ENCODE data around the gene SHCBP1L. TPM values are rescaled to one million over a fixed set of nuclear protein-coding genes. Genes with fewer than 3 reads are reported as not detected.

Gene SHCBP1L
- total RNA-seq, 3 donors from 2014 or later: not detected

- H3K9me3 Mint-ChIP-seq: no peaks in the 10 kb centered on the region
- DNase-seq (no peak), ATAC-seq (peak; percentile 42 to 66)
- H3K27me3 Mint-ChIP-seq (ENCODE audit: low read depth): no peaks in the 10 kb centered on the region
- H3K4me3 Mint-ChIP-seq: no peak overlapping the region
- H3K4me1 Mint-ChIP-seq (ENCODE audit: low read depth): peaks cover 18% of the 10 kb centered on the region
- H3K36me3 Mint-ChIP-seq (ENCODE audit: insufficient read depth): peaks cover 45% of the 10 kb centered on the region
Measured at GRCh38 chr1:182889997-182890396, 63.0 kb downstream of the SHCBP1L start.

DNA sequence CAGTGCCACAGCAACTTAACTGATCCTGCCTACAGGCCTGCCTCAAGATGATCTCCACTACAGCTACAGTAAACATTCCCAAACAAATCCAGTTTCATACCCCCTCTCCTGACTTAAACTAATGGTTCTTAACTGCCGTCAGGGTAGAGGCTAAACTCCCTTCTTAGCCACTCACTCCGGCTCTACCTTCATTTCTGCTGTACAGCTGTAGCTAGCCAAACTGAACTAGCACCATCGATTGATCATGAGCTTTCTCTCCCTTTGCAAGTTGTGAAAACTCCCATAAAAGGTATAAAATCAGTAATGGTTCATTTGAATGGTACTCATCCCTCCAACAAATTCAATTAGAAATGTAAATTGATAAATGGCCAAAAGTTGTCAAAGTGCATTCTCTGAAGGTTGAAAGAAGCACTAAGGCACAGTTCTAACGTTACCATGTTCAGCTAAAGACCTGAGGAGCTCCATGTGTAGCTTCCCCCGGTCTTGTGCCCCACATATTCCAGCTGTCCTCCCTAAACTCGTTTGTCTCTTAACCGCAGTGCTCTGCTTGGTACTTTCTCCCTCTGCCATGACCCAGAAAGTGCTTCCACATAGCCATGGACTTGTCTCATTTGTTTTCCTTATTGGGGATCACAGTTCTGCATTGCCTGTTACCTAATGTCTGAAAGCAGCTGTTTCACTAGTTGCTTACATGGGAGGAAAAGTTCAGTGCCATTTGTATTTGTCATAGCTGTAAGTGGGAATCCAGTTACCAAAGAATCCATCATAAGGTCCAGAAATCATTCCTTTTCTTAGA is 64.0 kb downstream of the SHCBP1L start:
- no peaks in the 10 kb centered on the region for H3K9me3 Mint-ChIP-seq
- DNase-seq: no peak
- H3K4me1 Mint-ChIP-seq (ENCODE audit: low read depth): peaks cover 18% of the 10 kb centered on the region
- H3K4me3 Mint-ChIP-seq: no peak overlapping the region
- H3K36me3 Mint-ChIP-seq (ENCODE audit: insufficient read depth): peaks cover 51% of the 10 kb centered on the region
- H3K27me3 Mint-ChIP-seq (ENCODE audit: low read depth): no peaks in the 10 kb centered on the region
- no peak for ATAC-seq

GRCh38 chr1:182886985-182887384 is 66.0 kb downstream of the SHCBP1L start:
- no peak overlapping the region for H3K4me3 Mint-ChIP-seq
- no peaks in the 10 kb centered on the region for H3K9me3 Mint-ChIP-seq
- DNase-seq (no peak), ATAC-seq (no peak)
- H3K36me3 Mint-ChIP-seq (ENCODE audit: insufficient read depth): peaks cover 63% of the 10 kb centered on the region
- H3K4me1 Mint-ChIP-seq (ENCODE audit: low read depth): peaks cover 18% of the 10 kb centered on the region
- no peaks in the 10 kb centered on the region for H3K27me3 Mint-ChIP-seq (ENCODE audit: low read depth)

- Mint-ChIP-seq H3K9me3 (no peaks in the 10 kb centered on the region), H3K27me3 (ENCODE audit: low read depth) (no peaks in the 10 kb centered on the region), H3K36me3 (ENCODE audit: insufficient read depth) (peaks cover 71% of the 10 kb centered on the region), H3K4me3 (no peak overlapping the region), H3K4me1 (ENCODE audit: low read depth) (peaks cover 18% of the 10 kb centered on the region)
- DNase-seq: no peak
- no peak for ATAC-seq
Measured at GRCh38 chr1:182885591-182885990, 67.4 kb downstream of the SHCBP1L start.

GRCh38 chr1:182884872-182885271 is 68.1 kb downstream of the SHCBP1L start:
- Mint-ChIP-seq H3K9me3 (no peaks in the 10 kb centered on the region), H3K27me3 (ENCODE audit: low read depth) (no peaks in the 10 kb centered on the region), H3K36me3 (ENCODE audit: insufficient read depth) (peaks cover 72% of the 10 kb centered on the region), H3K4me3 (no peak overlapping the region), H3K4me1 (ENCODE audit: low read depth) (peaks cover 12% of the 10 kb centered on the region)
- ATAC-seq (no peak), DNase-seq (no peak)

- no peaks in the 10 kb centered on the region for H3K27me3 Mint-ChIP-seq (ENCODE audit: low read depth)
- ATAC-seq (peak; percentile 46 to 62), DNase-seq (no peak)
- no peak overlapping the region for H3K4me3 Mint-ChIP-seq
- H3K4me1 Mint-ChIP-seq (ENCODE audit: low read depth): peaks cover 6% of the 10 kb centered on the region
- H3K9me3 Mint-ChIP-seq: no peaks in the 10 kb centered on the region
- peaks cover 76% of the 10 kb centered on the region for H3K36me3 Mint-ChIP-seq (ENCODE audit: insufficient read depth)
Measured at GRCh38 chr1:182877842-182878241, 75.1 kb downstream of the SHCBP1L start.

- no peaks in the 10 kb centered on the region for H3K27me3 Mint-ChIP-seq (ENCODE audit: low read depth)
- DNase-seq: no peak
- no peak overlapping the region for H3K4me3 Mint-ChIP-seq
- H3K9me3 Mint-ChIP-seq: no peaks in the 10 kb centered on the region
- peaks cover 7% of the 10 kb centered on the region for H3K4me1 Mint-ChIP-seq (ENCODE audit: low read depth)
- no peak for ATAC-seq
- peaks cover 75% of the 10 kb centered on the region for H3K36me3 Mint-ChIP-seq (ENCODE audit: insufficient read depth)
Measured at GRCh38 chr1:182877331-182877730, 75.6 kb downstream of the SHCBP1L start.

GRCh38 chr1:182875889-182876288 is 77.1 kb downstream of the SHCBP1L start:
- peaks cover 72% of the 10 kb centered on the region for H3K36me3 Mint-ChIP-seq (ENCODE audit: insufficient read depth)
- H3K4me3 Mint-ChIP-seq: no peak overlapping the region
- no peak for ATAC-seq
- H3K27me3 Mint-ChIP-seq (ENCODE audit: low read depth): no peaks in the 10 kb centered on the region
- DNase-seq: no peak
- peaks cover 8% of the 10 kb centered on the region for H3K4me1 Mint-ChIP-seq (ENCODE audit: low read depth)
- no peaks in the 10 kb centered on the region for H3K9me3 Mint-ChIP-seq

- DNase-seq (no peak), ATAC-seq (no peak)
- Mint-ChIP-seq H3K36me3 (ENCODE audit: insufficient read depth) (peaks cover 62% of the 10 kb centered on the region), H3K27me3 (ENCODE audit: low read depth) (no peaks in the 10 kb centered on the region), H3K4me1 (ENCODE audit: low read depth) (peaks cover 7% of the 10 kb centered on the region), H3K9me3 (no peaks in the 10 kb centered on the region), H3K4me3 (no peak overlapping the region)
Measured at GRCh38 chr1:182872881-182873280, 80.1 kb downstream of the SHCBP1L start.

DNA sequence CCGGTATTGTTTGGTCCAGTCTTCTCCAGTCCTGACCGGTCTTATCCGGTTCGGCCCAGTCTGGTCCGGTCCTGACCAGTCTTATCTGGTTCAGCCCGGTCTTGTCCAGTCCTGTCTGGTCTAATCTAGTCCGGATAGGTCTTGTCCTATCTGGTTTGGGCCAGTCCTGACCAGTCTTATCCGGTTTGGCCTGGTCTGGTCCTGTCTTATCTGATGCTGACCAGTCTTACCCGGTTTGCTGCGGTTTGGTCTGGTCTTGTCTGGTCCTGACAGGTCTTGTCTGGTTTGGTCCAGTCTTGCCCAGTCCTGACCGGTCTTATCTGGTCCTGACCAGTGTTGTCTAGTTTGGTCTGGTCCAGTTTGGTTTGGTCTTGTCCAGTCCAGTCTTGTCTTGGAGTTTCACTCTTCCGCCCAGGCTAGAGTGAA is 83.7 kb downstream of the SHCBP1L start:
- Mint-ChIP-seq H3K27me3 (ENCODE audit: low read depth) (no peaks in the 10 kb centered on the region), H3K9me3 (no peaks in the 10 kb centered on the region), H3K4me3 (no peak overlapping the region), H3K4me1 (ENCODE audit: low read depth) (peaks cover 16% of the 10 kb centered on the region), H3K36me3 (ENCODE audit: insufficient read depth) (peaks cover 67% of the 10 kb centered on the region)
- no peak for DNase-seq
- no peak for ATAC-seq

DNA sequence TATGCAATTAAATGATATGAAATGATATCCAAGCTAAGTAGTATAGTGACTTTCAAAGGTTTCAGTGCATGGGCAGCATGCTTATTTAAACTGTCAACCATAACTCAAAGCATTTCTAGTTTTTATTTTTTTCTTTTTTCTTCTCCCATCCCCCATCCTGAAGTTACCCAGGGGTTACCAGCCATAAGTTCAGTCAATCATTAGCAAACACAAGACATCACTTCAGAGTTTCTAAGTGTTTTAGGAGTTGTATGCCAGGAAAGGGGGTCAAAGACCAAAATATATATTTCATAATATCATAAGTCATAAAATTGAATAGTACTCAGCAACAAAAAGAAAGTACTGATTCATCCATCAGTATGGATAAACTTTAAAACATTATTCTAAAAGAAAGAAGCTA is 85.1 kb downstream of the SHCBP1L start:
- Mint-ChIP-seq H3K9me3 (no peaks in the 10 kb centered on the region), H3K27me3 (ENCODE audit: low read depth) (no peaks in the 10 kb centered on the region), H3K36me3 (ENCODE audit: insufficient read depth) (peaks cover 56% of the 10 kb centered on the region), H3K4me3 (no peak overlapping the region), H3K4me1 (ENCODE audit: low read depth) (peaks cover 16% of the 10 kb centered on the region)
- DNase-seq: no peak
- ATAC-seq: no peak

DNA sequence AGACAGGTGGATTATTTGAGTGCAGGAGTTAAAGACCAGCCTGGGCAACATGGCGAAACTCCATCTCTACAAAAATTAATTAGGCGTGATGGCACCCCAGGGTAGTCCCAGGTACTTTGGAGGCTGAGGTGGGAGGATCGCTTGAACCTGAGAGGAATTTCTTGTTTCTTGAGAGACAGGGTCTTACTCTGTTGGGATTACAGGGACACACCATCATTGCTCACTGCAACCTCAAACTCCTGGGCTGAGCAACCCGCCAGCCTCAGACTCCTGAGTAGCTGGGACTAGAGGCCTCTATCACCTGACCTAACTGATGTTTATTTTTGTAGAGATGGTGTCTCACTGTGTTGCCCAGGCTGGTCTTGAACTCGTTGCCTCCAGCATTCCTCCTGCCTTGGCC is 89.0 kb downstream of the SHCBP1L start:
- Mint-ChIP-seq H3K27me3 (ENCODE audit: low read depth) (no peaks in the 10 kb centered on the region), H3K4me3 (no peak overlapping the region), H3K4me1 (ENCODE audit: low read depth) (peaks cover 29% of the 10 kb centered on the region), H3K36me3 (ENCODE audit: insufficient read depth) (peaks cover 61% of the 10 kb centered on the region), H3K9me3 (no peaks in the 10 kb centered on the region)
- ATAC-seq (no peak), DNase-seq (no peak)

DNA sequence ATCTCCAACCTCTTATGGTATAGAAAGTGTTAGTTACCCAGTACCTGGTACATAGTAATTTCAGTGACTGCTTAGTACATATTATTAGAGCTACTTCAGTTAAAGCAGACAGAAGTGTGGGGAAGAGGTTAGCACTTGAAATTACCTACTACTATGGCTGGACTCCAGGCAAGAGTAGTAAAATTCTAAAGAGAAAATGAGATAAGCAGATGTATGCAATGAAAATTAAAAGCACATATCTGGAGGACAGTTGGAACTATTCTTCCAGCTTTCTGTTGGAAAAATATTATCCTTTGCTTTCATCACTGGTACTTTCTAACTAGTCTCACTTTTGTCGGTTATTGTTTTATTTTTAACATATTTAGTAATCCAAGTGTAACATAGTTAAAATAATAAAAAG is 90.1 kb downstream of the SHCBP1L start:
- ATAC-seq (no peak), DNase-seq (no peak)
- Mint-ChIP-seq H3K4me3 (no peak overlapping the region), H3K9me3 (no peaks in the 10 kb centered on the region), H3K36me3 (ENCODE audit: insufficient read depth) (peaks cover 69% of the 10 kb centered on the region), H3K4me1 (ENCODE audit: low read depth) (peaks cover 32% of the 10 kb centered on the region), H3K27me3 (ENCODE audit: low read depth) (no peaks in the 10 kb centered on the region)

DNA sequence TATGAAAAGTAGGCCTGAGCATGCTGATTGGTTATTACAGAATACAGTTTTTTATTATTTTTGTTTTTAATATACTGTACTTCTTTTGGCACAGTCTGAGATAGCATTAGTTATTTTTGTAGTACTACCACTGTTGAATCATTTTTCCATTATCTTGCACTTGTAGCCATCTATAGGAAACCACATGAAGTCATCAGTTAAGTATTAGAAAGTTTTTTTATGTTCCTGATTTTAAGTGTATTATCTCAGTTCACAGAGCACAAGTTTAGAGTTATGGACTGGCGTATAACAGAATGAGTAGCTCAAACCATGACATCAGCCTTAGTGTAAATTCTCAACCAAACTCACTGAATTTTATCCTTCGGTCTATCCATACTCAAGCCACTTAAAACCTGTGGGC is 91.0 kb downstream of the SHCBP1L start:
- Mint-ChIP-seq H3K9me3 (no peaks in the 10 kb centered on the region), H3K27me3 (ENCODE audit: low read depth) (no peaks in the 10 kb centered on the region), H3K36me3 (ENCODE audit: insufficient read depth) (peaks cover 70% of the 10 kb centered on the region), H3K4me1 (ENCODE audit: low read depth) (peaks cover 32% of the 10 kb centered on the region), H3K4me3 (no peak overlapping the region)
- no peak for DNase-seq
- ATAC-seq: peak; percentile 62 to 75

DNA sequence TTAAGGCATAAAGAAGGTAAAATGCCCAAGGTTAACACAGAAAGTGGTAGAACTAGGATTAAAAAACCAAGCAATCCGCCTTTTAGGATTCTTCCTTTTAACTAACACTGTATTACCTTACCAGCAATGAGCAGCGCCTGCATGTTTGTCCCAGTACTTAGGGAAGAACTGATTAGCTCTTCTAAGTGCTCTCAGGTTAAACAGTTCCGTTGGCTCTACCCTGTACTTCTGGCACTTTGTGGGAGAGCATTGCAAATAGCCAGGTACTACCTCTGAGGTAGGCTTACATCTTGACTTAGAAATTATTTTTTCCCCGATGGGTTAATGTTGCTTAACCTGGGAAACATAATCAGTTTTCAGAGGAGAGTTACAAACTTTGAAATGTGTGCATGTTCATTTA is 92.3 kb downstream of the SHCBP1L start:
- Mint-ChIP-seq H3K27me3 (ENCODE audit: low read depth) (no peaks in the 10 kb centered on the region), H3K4me3 (no peak overlapping the region), H3K36me3 (ENCODE audit: insufficient read depth) (peaks cover 57% of the 10 kb centered on the region), H3K4me1 (ENCODE audit: low read depth) (peaks cover 23% of the 10 kb centered on the region), H3K9me3 (no peaks in the 10 kb centered on the region)
- ATAC-seq: no peak
- DNase-seq: no peak

Measured in activated T-cell treated with anti-CD3 and anti-CD28 coated beads, Interleukin-2, amount 50 U/mL, for 4 hours (primary cell).